22Rv1 (cell line): ENCODE measurements around the gene AUTS2.

ENCODE experiments used
- H3K27ac ChIP-seq: fragments of 450-650 bp; 2 replicates; pipeline ENCODE4 v1.5.1; 2017
- ZFX ChIP-seq: fragments of 450-650 bp; IDR thresholded peaks from 2 replicates; pipeline ENCODE4 v1.6.1; 2017; ENCODE audit warnings: antibody characterized with exemption, borderline replicate concordance
- TF ChIP-seq, protein P1 (sequence below): fragments of 450-650 bp; IDR thresholded peaks from 2 replicates; pipeline ENCODE4 v1.5.1; 2017; ENCODE audit warnings: mild to moderate bottlenecking

Gene AUTS2

GRCh38 chr7:70776627-70777101, 1178.4 kb downstream of the AUTS2 start:
- no peak overlapping the region for H3K27ac ChIP-seq
- TF ChIP-seq, protein P1, sequence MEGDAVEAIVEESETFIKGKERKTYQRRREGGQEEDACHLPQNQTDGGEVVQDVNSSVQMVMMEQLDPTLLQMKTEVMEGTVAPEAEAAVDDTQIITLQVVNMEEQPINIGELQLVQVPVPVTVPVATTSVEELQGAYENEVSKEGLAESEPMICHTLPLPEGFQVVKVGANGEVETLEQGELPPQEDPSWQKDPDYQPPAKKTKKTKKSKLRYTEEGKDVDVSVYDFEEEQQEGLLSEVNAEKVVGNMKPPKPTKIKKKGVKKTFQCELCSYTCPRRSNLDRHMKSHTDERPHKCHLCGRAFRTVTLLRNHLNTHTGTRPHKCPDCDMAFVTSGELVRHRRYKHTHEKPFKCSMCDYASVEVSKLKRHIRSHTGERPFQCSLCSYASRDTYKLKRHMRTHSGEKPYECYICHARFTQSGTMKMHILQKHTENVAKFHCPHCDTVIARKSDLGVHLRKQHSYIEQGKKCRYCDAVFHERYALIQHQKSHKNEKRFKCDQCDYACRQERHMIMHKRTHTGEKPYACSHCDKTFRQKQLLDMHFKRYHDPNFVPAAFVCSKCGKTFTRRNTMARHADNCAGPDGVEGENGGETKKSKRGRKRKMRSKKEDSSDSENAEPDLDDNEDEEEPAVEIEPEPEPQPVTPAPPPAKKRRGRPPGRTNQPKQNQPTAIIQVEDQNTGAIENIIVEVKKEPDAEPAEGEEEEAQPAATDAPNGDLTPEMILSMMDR: no peak
- TF ChIP-seq ZFX: no peak

GRCh38 chr7:70777251-70777650, 1179.0 kb downstream of the AUTS2 start:
- no peak overlapping the region for H3K27ac ChIP-seq
- TF ChIP-seq, protein P1: no peak
- TF ChIP-seq ZFX: no peak

DNA sequence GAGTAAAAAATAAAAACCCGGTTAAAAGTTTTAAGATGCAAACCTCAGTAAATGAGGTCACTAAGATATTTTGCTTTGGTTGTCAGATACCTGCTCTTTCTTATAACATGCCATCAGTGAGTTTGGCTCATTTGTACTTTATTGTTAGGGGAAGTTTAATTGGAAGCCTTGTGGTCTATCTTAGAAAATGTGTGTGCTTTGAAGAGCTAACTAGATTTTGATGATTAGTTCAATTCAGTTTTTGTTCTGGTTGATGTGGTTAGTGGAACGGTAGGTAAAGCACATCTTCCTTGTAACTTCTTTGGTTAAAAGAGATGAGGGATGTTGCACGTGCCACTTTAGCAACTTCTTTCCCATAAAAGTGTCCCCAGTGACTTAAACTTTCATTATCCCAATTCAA, 1180.3 kb downstream of the AUTS2 start:
- TF ChIP-seq, protein P1: no peak
- TF ChIP-seq ZFX: no peak
- H3K27ac ChIP-seq: no peak overlapping the region

DNA sequence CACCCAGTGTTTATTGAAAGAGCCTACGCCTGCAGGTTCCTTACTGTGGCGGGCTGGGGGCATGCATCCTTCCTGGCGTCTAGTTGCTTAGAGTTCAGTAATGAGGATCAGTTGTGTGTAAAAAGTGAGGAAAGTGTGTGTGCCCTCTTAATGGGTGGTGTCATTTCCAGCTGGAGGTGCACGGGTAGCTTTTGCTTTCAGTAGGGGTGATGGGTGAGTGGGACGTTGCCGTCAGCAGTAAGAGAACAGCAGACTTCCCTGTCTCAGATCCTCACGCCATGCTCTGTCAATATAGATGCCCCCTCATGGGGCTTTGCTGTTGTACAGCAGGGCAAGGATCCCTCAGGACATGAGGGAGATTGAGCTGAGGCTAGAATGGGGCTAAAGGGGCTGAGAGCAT, 1181.0 kb downstream of the AUTS2 start:
- H3K27ac ChIP-seq: no peak overlapping the region
- TF ChIP-seq, protein P1: no peak
- TF ChIP-seq ZFX: no peak

DNA sequence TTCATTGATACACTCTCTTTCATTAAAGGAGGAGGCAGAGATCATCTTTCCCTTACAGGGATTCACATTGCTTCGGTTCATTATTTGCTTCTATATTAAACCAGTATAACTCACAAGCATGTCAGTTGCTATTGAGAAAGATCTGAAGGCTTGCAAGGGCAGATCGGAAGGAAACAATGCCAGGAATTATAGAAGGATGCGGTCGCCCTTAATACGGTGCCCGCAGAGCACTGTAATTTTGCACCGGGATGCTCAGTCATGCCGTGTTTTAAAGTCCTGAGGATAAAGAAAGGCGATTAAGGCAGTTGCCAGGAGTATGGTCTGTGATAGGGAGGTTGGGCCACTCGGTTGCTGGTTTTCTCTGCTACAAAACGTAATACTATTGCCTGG, 1183.6 kb downstream of the AUTS2 start:
- no peak overlapping the region for H3K27ac ChIP-seq
- TF ChIP-seq, protein P1: no peak
- TF ChIP-seq ZFX: no peak

DNA sequence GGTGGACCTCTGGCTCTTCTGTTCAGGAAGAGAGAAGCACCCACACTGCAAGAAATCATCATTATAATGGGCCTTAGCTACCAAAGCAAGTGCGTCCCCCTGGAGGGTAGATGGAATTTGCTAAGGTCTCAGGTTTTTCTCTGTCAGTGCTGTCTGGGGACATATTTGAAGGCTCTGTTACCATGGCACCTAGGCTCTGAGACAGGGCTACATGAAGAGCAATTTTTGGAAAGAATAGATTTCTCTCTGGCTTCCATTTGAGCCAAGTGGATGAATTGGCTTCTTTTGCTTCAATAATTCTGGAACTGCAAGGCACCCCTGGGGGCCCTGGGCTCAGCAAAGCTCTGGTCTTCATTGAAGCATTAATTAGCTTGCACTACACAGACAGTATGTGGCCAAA, 1184.5 kb downstream of the AUTS2 start:
- no peak overlapping the region for H3K27ac ChIP-seq
- TF ChIP-seq, protein P1: no peak
- no peak for TF ChIP-seq ZFX

DNA sequence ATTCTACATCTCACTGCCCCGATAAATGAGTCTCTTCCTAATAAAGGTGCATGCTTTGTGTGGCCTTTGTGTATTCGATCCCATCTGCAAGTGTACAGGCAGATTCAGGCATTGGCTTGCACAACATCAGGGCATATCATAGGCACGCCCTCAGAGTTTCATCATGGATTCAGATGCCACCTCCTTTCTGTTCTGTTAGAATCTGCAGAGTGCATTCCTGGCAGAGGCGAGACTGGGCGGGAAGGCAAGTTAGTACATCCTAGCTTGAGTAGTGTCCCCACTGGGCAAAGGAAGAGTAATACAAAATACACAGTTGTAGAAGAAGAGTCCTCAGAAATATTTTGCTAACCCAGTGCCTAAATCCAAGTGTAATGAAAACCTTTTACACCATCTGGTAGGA, 1187.2 kb downstream of the AUTS2 start:
- TF ChIP-seq ZFX: no peak
- TF ChIP-seq, protein P1: no peak
- no peak overlapping the region for H3K27ac ChIP-seq
